GM12892 (cell line): ENCODE data around the gene FADD. TPM values are rescaled to one million over a fixed set of nuclear protein-coding genes. Genes with fewer than 3 reads are reported as not detected.

ENCODE experiments used
- DNase-seq: peaks from one replicate; pipeline ENCODE4 v3.0.0; 2011; ENCODE audit not compliant: insufficient read length
- FAIRE-seq: peaks from 2 replicates; lab custom pipeline; 2011; peaks lifted over from hg19 to GRCh38; lab: Jason Lieb, UNC
- POLR2A ChIP-seq: IDR thresholded peaks from 2 replicates; pipeline ENCODE4 v1.6.1; 2011; ENCODE audit warnings: low read depth, low read length, control low read depth
- POLR2AphosphoS5 ChIP-seq: IDR thresholded peaks from 2 replicates; pipeline ENCODE4 v1.6.1; 2011; ENCODE audit warnings: low read depth, low read length, control low read depth
- TAF1 ChIP-seq: IDR thresholded peaks from 2 replicates; pipeline ENCODE4 v1.6.1; 2011; ENCODE audit warnings: low read depth, mild to moderate bottlenecking, control low read depth, low read length, borderline replicate concordance
- polyA plus RNA-seq: library from polyadenylated mRNA; unstranded; fragments of >200 nt; gene quantifications from one replicate; pipeline ENCODE4 v1.2.1, GENCODE V29; 2012; ENCODE audit warnings: missing spikeins, inconsistent platforms; ENCODE audit not compliant: missing spikeins

The FADD gene
- polyA plus RNA-seq: 8.0 TPM

- peak; percentile 91 for TF ChIP-seq TAF1
- TF ChIP-seq POLR2A: peak; percentile 93; the same call in 1 of the 2 replicates
- peak; percentile 93 for TF ChIP-seq POLR2AphosphoS5
- peak; percentile 95 for FAIRE-seq
- DNase-seq: peak; percentile 83
Measured at GRCh38 chr11:70202920-70203750, at the start of gene FADD. TSS of gene FADD (plus strand) at chr11:70203296. CDS start at chr11:70203460, 164 bp downstream.

GRCh38 chr11:70155386-70155785 lies 47.7 kb upstream of the FADD start:
- DNase-seq (no peak), FAIRE-seq (no peak)
- TF ChIP-seq TAF1: no peak
- no peak for TF ChIP-seq POLR2A
- TF ChIP-seq POLR2AphosphoS5: no peak

- FAIRE-seq: no peak
- TF ChIP-seq POLR2AphosphoS5 (no peak), POLR2A (no peak), TAF1 (no peak)
Measured at GRCh38 chr11:70156291-70157037, 46.6 kb upstream of the FADD start.

GRCh38 chr11:70158201-70158600 lies 44.9 kb upstream of the FADD start:
- DNase-seq (no peak), FAIRE-seq (no peak)
- TF ChIP-seq POLR2A: no peak
- TF ChIP-seq POLR2AphosphoS5: no peak
- TF ChIP-seq TAF1: no peak

More at GRCh38 chr11:70156291-70157037, 46.6 kb upstream of the FADD start:
- no peak for DNase-seq

- FAIRE-seq (no peak), DNase-seq (no peak)
- no peak for TF ChIP-seq POLR2AphosphoS5
- TF ChIP-seq POLR2A: no peak
- TF ChIP-seq TAF1: no peak
Measured at GRCh38 chr11:70158757-70159389, 44.2 kb upstream of the FADD start.

- DNase-seq: no peak
- no peak for FAIRE-seq
- TF ChIP-seq POLR2AphosphoS5: no peak
Measured at GRCh38 chr11:70159627-70160570, 43.2 kb upstream of the FADD start.

GRCh38 chr11:70161043-70161625 lies 42.0 kb upstream of the FADD start:
- DNase-seq (no peak), FAIRE-seq (no peak)
- TF ChIP-seq POLR2AphosphoS5 (no peak), POLR2A (no peak), TAF1 (no peak)

GRCh38 chr11:70164705-70165104 lies 38.4 kb upstream of the FADD start:
- FAIRE-seq (no peak), DNase-seq (no peak)
- TF ChIP-seq POLR2AphosphoS5: no peak
- TF ChIP-seq TAF1: no peak
- no peak for TF ChIP-seq POLR2A

GRCh38 chr11:70167120-70167519 lies 36.0 kb upstream of the FADD start:
- TF ChIP-seq POLR2A: no peak
- TF ChIP-seq TAF1: no peak
- TF ChIP-seq POLR2AphosphoS5: no peak
- FAIRE-seq: no peak
- DNase-seq: no peak

- FAIRE-seq (no peak), DNase-seq (no peak)
Measured at GRCh38 chr11:70167723-70168404, 35.2 kb upstream of the FADD start.

More at GRCh38 chr11:70167723-70168404, 35.2 kb upstream of the FADD start:
- TF ChIP-seq POLR2A (no peak), TAF1 (no peak), POLR2AphosphoS5 (no peak)
